Stimulated activated CD8-positive, alpha-beta memory T cell treated with anti-CD3 and anti-CD28 coated beads, Interleukin-4, amount 100 ng/mL, for 48 hours (primary cell): ENCODE data around the gene NR2F1-AS1.
"Not testable (repeated sequence)": the region's sequence is repeated elsewhere in the genome, so short reads cannot be mapped to it uniquely, and the experiment has no call there.

Source experiments
- DNase-seq: peaks from one replicate; pipeline ENCODE4 v3.0.0-alpha.2; 2020

The NR2F1-AS1 gene

GRCh38 chr5:93512799-93513198 is 68.2 kb downstream of the NR2F1-AS1 start:
- no peak for DNase-seq

- DNase-seq: no peak
Measured at GRCh38 chr5:93511445-93511844, 69.6 kb downstream of the NR2F1-AS1 start.

GRCh38 chr5:93510626-93511380 is 70.2 kb downstream of the NR2F1-AS1 start:
- DNase-seq: no peak

- DNase-seq: not testable (repeated sequence)
Measured at GRCh38 chr5:93505553-93505952, 75.5 kb downstream of the NR2F1-AS1 start.

- no peak for DNase-seq
Measured at GRCh38 chr5:93503598-93504067, 77.4 kb downstream of the NR2F1-AS1 start.

- no peak for DNase-seq
Measured at GRCh38 chr5:93497096-93497495, 83.9 kb downstream of the NR2F1-AS1 start.

GRCh38 chr5:93479982-93480509 is 101.0 kb downstream of the NR2F1-AS1 start:
- DNase-seq: no peak

GRCh38 chr5:93477816-93478215 is 103.2 kb downstream of the NR2F1-AS1 start:
- DNase-seq: no peak

GRCh38 chr5:93476251-93476742 is 104.7 kb downstream of the NR2F1-AS1 start:
- no peak for DNase-seq

GRCh38 chr5:93462916-93463315 is 118.1 kb downstream of the NR2F1-AS1 start:
- no peak for DNase-seq

- no peak for DNase-seq
Measured at GRCh38 chr5:93461756-93462155, 119.3 kb downstream of the NR2F1-AS1 start.

GRCh38 chr5:93460286-93460685 is 120.7 kb downstream of the NR2F1-AS1 start:
- DNase-seq: no peak

GRCh38 chr5:93456796-93457195 is 124.2 kb downstream of the NR2F1-AS1 start:
- not testable (repeated sequence) for DNase-seq

- DNase-seq: no peak
Measured at GRCh38 chr5:93454896-93455295, 126.1 kb downstream of the NR2F1-AS1 start.

- no peak for DNase-seq
Measured at GRCh38 chr5:93452255-93452654, 128.8 kb downstream of the NR2F1-AS1 start.

GRCh38 chr5:93438124-93438523 is 142.9 kb downstream of the NR2F1-AS1 start:
- DNase-seq: no peak

- no peak for DNase-seq
Measured at GRCh38 chr5:93436083-93436482, 144.9 kb downstream of the NR2F1-AS1 start.

GRCh38 chr5:93433422-93433821 is 147.6 kb downstream of the NR2F1-AS1 start:
- DNase-seq: no peak

- no peak for DNase-seq
Measured at GRCh38 chr5:93431250-93431649, 149.8 kb downstream of the NR2F1-AS1 start.

GRCh38 chr5:93430673-93431199 is 150.3 kb downstream of the NR2F1-AS1 start:
- no peak for DNase-seq

GRCh38 chr5:93430118-93430517 is 150.9 kb downstream of the NR2F1-AS1 start:
- DNase-seq: no peak

GRCh38 chr5:93428868-93429267 is 152.2 kb downstream of the NR2F1-AS1 start:
- no peak for DNase-seq

- no peak for DNase-seq
Measured at GRCh38 chr5:93427316-93427715, 153.7 kb downstream of the NR2F1-AS1 start.

GRCh38 chr5:93425096-93425495 is 155.9 kb downstream of the NR2F1-AS1 start:
- DNase-seq: no peak
